ENCODE results near the gene FCRLB.
A peak's percentile ranks its signal among the peaks of the same experiment; 100 is the strongest.
"Not testable (repeated sequence)": the region's sequence is repeated elsewhere in the genome, so short reads cannot be mapped to it uniquely, and the experiment has no call there.

The FCRLB gene, protein sequence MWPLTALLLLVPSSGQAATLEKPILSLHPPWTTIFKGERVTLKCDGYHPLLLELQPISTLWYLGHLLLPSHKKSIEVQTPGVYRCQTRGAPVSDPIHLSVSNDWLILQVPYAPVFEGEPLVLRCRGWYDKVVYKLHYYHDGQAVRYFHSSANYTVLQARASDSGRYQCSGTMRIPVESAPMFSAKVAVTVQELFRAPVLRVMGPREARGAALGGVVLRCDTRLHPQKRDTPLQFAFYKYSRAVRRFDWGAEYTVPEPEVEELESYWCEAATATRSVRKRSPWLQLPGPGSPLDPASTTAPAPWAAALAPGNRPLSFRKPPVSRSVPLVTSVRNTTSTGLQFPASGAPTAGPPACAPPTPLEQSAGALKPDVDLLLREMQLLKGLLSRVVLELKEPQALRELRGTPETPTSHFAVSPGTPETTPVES

DNA sequence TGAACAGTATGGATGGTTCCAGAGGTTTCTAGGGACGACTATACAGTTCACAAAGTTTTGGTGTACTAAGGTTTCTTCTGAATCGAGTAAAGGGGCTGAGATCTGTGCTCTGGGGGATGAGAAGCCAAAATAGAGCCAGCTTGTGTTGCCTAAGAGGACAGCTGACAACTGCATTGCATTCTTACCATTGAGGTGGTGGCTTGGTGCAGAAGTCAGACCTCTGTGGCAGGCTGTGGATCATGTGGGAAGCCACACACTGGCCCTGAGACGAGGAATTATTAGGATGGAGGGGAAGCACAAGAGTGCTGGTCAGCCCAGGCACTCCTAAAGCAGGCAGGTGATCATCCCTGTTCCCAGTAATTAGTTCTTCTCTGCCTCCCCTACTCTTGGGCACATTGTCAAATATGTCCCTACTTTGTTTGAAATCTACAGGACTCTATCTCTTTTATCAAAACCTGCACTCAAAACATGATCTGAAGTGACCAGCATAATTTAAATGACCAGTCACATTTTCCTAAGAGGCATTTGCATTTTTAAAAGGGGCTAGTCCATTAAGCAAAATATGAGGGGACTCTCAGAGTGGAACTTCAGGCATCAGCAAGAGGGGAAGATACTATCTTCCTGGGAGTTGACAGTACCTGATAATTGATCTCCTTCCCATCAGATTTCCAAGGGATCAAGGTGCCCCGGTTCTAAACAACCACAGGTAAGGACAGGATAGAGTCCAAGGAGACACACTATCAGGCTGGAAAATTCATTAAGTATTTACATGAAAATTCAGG lies at the start of gene FCRLB:
FCRLB (plus strand) TSS at position 589 of the 782 bp plus-strand sequence. CDS start 1,129 bp downstream, outside the sequence.
- DNase-seq, result no peak

DNA sequence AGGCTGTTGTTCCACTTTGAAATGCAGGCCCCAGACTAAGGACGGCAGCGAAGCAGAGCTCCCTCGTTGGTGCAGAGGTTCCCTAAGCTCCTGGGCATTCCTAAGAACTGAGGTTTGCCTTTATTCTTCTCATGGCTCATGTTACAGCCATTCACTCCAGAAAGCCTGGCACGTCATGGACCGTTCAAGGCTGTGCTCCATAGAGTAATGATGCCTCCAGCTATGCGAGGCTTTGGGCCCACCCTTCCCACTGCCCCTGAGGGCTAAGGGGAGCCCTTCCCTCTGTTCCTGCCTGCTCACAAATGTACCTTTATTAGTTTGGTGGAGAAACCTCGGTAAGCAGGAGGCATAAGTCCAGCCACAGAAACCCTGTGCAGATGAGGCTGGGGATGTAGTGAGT lies 47.9 kb upstream of the FCRLB start:
- DNase-seq, result not testable (repeated sequence)

DNA sequence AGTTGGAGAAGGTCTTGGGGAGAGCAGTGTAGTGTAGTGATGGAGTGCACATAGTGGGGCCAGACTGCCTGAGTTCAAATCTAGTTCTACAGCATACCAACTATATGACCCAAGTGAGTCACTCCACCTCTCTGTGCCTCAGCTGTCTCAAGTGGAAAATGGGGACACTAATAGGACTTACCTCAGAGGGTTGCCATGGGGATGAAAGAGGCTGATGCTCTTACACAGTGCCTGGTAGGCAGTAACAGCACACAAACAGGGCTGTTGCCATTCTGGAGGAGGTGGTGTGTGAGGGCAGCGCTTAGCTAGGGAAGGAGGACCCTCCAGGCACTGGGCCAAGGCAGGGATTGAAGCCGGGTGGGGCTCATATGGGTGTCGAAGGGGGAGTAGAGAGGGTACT lies 46.9 kb upstream of the FCRLB start:
- DNase-seq, result not testable (repeated sequence)

DNA sequence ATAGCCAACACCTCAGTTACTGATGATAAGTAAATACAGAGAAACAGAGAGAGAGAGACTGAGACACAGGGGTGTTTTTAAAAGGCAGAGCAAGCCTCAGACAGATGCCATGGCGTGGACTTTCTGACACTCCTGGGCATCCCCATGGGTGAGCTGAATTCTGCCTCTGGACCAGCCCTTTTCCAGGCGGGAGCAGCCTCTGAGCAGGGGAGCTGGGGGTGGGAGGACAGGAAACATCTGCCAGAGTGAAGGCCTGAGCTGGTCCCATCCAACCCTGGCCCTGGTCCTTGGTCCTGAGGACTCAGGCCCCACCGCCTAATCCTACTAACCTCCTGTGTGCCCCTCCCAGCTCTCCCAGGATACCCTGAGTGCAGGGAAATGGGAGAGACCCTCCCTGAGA lies 46.4 kb upstream of the FCRLB start:
- DNase-seq, result not testable (repeated sequence)

DNA sequence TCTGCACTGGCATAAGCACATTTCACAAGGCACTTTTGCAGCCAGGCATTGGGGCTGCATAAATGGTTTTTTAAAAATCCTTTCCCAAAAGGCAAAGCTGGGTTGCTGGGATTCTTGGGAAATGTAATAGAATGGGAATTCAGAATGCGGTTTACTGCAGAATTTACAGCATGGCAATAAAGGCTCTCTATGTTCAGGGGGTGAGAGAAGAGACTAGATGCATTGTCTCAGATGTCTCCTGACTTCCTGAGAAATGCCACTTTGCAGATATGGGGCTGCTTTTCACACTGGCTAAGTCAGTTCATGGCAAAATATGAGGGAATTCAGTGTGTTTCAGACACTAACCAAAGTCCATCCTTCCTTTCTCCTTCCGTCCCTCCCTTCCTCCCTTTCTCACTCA lies 44.9 kb upstream of the FCRLB start:
- DNase-seq, result no peak

DNA sequence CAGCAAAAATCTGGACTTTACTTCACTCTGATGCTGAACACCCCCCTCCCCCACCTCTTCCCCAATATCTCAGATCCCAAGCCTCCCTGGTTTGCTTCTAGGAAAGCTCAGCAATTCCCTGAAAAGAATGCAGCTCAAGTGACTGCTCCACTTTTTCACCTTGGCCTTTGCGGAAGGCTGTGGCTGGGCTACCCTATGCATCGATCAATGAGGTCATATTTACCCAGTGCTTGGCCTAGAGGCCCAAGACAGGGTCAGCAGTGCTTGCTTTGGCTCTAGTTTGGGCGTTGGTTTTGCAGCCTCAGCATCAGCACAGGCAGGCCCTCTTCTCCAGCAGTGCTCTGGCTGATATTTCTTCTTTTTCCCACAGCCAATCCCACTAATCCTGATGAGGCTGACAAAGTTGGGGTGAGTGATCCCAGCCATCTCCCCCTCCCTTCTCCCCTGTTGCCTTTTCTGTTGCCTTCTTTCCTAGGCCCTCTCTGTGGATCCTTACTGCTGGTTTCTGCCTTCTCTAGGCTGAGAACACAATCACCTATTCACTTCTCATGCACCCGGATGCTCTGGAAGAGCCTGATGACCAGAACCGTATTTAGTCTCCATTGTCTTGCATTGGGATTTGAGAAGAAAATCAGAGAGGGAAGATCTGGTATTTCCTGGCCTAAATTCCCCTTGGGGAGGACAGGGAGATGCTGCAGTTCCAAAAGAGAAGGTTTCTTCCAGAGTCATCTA lies 44.2 kb upstream of the FCRLB start:
- DNase-seq, result no peak

DNA sequence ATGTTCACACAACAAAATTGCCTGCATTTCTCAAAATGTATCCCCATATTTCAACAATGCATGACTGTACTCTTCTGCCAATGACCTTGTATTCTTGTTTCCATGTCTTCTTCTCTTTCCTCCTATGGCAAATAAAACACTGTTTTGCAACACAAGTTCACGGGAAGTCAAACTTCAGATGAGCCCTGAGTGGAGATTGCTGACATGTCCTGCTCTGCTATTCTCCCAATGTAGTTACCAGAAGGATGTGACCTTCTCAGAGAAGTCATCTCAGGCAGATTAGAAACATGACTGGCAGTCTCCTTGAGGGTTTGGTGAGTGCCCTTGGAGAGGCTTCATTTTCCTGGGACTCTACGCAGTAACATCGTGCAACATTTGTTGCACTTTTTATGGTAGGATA lies 42.8 kb upstream of the FCRLB start:
- no peak for DNase-seq

DNA sequence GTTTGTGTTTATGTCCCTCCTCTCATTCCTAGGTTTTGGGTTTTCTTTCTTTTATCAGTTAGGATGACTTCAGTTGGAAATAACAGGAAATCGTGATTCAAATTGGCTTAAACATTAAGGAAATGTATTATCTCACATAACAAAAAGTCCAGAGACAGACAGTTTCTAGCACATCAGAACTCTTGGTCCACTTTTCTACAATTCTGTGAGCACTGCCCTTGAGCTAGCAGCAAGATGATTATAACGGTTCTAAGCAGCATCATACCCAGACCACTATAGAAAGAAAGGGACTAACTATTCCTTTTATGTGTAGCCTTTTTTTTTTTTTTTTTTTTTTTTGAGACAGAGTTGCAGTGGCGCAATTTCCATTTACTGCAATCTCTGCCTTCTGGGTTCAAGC lies 39.5 kb upstream of the FCRLB start:
- DNase-seq, result no peak

DNA sequence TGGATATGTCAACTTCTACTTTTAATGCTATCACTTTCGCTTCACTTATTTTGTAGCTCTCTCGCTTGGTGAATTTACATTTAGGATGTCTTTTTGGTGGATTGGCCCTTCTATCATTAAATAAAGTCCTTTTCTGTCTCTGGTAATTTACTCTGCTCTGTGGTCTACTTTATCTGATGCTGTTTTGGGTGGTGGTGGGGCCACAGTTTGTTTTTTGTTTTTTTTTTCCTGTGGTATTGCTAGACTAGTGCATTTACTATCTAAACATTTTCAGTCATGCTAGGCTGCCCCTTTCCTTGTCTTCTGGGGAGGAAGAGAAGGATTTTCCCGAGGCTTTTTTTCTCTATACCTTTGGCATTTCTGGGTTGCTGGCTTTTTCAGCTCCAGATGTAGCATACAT lies 32.4 kb upstream of the FCRLB start:
- DNase-seq, result no peak

DNA sequence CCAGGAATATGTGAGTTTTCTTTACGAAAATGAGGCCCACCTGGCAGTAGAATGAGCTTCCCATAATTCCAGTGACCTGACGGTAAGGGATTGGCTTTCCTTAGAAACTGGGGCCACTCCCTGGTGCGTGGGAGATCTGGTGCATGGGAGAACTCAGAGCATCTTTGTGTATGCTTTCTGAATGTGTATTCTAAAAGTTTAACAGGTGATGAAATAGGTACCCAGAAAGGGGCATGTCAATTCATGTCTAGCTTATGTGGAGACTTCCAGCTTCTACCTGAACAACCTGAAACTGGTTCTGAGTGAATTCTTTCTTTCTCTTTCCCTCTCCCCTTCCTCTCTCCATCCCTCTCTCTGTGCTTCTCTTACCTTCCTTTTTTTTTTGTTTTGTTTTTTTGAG lies 29.5 kb upstream of the FCRLB start:
- no peak for DNase-seq

DNA sequence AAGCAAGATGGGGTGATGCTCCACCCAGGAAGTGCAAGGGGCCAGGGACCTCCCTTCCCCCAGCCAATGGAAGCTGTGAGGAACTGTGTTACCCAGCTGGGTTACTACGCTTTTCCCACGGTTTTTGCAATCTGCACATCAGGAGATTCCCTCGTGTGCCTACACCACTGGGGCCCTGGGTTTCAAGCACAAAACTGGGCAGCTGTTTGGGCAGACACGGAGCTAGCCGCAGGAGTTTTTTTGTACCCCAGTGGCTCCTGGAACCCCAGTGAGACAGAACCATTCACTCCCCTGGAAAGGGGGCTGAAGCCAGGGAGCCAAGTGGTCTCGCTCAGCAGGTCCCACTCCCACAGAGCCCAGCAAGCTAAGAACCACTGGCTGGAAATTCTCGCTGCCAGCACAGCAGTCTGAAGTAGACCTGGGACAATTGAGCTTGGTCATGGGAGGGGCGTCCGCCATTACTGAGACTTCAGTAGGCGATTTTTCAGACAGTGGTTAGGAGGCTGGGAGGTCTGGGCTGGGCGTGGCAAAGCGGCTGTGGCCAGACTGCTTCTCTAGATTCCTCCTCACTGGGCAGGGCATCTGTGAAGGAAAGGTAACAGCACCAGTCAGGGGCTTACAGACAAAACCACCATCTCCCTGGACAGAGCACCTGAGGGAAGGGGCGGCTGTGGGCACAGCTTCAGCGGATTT lies 28.2 kb upstream of the FCRLB start:
- not testable (repeated sequence) for DNase-seq

DNA sequence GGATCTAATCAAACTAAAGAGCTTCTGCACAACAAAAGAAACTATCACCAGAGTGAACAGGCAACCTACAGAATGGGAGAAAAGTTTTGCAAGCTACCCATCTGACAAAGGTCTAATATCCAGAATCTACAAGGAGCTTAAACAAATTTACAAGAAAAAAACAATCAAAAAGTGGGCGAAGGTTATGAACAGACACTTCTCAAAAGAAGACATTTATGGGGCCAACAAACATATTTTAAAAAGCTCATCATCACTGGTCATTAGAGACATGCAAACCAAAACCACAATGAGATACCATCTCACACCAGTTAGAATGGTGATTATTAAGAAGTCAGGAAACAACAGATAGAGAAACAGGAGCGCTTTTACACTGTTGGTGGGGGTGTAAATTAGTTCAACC lies 23.0 kb upstream of the FCRLB start:
- DNase-seq, result not testable (repeated sequence)

DNA sequence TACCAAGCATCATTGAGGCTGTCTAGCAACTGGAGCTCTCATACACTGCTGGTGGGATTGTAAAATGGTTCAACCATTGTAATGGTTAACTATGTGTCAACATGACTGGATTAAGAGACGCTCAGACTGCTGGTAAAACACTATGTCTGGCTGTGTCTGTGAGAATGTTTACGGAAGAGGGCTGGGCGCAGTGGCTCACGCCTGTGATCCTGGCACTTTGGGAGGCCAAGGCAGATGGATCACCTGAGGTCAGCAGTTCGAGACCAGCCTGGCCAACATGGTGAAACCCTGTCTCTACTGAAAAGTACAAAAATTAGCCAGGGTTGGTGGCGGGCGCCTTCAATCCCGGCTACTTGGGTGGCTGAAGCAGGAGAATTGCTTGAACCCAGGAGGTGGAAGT lies 19.1 kb upstream of the FCRLB start:
- peak; percentile 61 for DNase-seq

DNA sequence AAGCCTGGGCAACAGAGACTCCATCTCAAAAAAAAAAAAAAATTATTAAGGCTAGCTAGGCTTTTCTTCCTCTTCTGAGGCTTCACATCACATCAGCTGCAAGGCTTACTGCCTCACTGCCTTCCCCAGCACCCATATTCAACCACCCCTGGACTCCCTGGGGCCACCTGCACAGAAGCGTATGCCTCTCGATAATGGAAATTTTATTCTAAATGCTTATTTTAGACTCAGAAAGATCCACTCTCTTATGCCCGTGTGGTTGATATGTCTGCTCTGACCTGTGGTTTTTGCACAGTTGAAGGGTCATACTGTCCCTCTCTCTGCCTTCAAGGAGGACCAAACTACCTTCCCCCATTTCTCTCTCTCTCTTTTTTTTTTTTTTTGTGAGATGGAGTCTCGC lies 15.8 kb upstream of the FCRLB start:
- no peak for DNase-seq

DNA sequence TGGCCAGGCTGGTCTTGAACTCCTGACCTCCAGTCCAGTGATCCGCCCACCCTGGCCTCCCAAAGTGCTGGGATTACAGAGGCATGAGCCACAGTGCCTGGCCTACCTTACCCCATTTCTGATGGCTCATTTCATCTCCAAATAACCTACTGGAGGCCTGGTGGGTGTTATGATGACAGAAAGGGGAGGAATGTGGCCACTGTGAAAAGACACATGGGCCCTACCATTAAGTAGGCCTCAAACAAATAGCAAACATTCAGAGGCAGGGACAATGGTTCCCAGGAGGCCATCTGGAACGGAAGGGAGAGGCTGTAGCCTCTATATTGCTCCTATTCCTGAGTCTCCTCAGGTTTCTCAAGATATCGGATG lies 15.2 kb upstream of the FCRLB start:
- no peak for DNase-seq

DNA sequence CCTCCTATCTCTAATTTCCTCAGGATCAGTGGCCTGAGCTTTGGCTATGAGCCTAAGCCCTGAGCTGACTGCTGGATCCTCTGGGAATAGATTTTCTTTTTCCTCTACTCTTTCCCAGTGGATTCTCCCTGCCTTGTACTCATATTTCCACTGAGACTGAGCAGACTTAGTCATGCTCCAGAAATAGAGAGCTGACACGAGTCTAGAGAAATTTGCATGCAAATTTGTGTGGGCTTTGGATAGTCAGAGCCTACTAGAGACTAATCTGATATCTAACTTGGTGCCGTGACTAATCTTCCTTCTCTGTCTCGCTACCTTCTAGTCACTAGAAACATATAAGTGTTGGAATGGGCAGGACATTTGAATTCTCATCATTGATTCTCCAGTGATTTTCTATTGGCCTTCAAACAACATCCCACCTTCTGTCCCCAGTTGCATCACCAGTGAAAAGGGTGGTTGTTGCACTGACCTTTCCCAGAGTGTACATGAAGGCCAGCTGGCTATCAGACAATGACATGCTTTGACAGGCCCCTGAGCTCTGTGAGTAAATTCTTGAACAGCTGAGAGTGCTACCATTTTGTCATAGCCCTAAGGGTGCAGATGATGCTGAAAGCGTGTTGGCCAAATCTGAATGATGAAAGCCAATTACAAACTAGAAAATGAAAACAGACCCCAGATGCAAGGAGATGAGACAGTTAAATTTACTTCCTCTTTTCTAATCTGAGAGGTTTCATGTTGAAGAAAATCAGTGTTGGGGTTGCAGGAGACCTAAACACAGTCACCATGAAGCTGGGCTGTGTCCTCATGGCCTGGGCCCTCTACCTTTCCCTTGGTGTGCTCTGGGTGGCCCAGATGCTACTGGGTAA lies 14.6 kb upstream of the FCRLB start, which contains the start of gene FCRLA:
FCRLA (plus strand) TSS at position 748 of the 866 bp plus-strand sequence; CDS start at position 784, 36 bp downstream.
- DNase-seq, result peak; percentile 92

DNA sequence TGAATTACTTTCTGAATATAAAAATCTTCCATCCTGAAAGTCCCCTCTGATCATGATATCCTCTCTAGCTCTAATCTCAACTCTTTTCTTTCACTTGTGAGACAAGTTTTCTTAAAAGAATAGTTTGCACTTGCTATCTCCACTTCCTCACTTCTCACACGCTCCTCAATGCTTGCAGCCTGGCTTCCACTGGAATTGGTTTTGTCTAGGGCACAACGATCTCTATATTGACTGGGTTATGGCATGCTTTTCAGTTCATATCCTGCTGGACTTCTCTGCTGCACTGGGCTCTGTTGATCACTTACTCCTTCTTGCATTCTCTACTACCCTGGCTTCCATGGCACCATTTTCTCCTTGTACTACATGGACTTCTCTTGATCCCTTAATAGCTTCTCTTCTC lies 13.8 kb upstream of the FCRLB start:
- no peak for DNase-seq

DNA sequence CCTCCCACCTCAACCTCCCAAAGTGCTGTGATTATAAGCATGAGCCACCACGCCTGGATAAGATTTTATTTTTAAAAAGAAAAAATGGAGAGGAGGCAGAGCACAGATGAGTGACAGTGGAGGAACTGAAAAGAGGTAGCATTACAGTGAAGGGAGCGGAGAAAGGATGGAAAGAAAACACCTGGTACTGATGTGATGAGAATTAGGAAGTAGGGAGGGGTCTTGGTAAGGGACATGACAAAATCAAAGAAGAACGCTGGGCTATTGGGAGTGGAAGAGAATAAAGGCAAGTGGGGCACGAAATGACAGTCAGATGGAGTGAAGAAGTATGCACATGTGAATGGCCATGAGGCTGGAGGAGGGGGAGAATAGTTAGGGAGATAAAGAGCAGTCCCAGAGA lies 12.0 kb upstream of the FCRLB start:
- no peak for DNase-seq

DNA sequence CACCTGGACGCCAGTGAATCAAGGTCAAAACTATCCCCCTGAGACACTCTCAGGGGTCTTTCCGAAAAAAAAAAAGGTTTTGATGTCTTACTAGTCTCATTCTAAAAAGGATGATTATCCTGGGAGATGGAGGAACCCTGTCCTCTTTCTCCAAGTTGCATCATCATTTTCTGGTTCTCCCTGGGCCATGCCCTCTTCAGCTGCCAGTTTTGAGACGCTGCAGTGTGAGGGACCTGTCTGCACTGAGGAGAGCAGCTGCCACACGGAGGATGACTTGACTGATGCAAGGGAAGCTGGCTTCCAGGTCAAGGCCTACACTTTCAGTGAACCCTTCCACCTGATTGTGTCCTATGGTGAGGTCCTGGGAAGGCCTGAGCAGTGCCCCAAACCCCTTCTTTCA lies 10.8 kb upstream of the FCRLB start:
- DNase-seq, result no peak

DNA sequence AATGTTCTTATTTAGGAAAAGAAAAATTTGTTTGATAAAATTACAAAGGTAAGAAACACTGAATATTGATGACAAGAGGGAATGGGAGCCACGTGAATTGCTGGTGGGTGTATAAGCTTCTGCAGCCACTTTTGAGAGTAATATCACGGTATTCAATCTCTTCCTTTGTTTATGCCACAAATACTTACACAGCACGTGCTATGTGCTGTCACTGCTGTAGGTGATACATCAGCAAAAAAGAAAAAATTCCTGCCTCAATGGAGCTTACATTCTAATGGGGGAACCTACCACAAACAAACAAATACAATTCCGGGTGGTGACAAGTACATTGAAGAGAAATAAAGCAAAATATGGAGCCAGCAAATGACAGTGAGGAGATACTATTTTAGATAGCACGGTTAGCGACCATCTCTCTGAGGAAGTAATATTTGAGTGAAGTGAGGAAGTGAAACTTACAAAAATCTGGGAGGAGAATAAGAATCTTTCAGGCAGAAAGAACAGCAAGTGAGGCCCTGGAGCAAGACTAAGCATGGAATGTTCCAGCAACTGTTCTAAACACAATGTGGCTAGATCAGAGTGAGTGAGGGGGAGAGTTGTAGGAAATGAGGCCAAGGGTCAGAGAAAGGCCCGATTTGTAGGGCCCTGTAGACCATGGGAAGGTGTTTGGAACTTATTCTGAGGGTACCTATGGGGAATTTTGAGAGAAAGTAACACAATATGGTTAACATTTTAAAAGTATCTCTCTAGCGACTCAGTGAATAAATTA lies 2.6 kb upstream of the FCRLB start:
- no peak for DNase-seq

DNA sequence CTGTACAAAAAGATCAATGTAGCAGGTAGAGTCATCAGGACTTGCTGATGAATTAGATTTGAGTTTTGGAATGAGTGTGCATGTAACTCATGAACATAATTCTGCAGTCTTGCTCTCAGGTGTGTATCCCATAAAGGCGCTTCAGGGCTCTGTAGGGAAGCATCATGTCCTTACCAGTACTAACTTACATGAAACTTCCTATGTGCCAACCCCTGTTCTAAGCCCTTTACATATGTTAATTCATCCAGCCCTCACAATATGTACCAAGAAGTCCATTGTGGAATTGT lies 2.1 kb upstream of the FCRLB start:
- DNase-seq, result no peak

Measured in kidney glomerular epithelial cell (primary cell).